DMS114 treated with DMSO at 0.1 percent for 48 hours (cell line): ENCODE results near the gene EPG5.
"Not testable (repeated sequence)": the region's sequence is repeated elsewhere in the genome, so short reads cannot be mapped to it uniquely, and the experiment has no call there.

ENCODE experiments used
- DNase-seq: peaks from one replicate; lab custom pipeline; 2025; ENCODE audit not compliant: unreplicated experiment; lab: John Stamatoyannopoulos, UW

EPG5 gene

DNA sequence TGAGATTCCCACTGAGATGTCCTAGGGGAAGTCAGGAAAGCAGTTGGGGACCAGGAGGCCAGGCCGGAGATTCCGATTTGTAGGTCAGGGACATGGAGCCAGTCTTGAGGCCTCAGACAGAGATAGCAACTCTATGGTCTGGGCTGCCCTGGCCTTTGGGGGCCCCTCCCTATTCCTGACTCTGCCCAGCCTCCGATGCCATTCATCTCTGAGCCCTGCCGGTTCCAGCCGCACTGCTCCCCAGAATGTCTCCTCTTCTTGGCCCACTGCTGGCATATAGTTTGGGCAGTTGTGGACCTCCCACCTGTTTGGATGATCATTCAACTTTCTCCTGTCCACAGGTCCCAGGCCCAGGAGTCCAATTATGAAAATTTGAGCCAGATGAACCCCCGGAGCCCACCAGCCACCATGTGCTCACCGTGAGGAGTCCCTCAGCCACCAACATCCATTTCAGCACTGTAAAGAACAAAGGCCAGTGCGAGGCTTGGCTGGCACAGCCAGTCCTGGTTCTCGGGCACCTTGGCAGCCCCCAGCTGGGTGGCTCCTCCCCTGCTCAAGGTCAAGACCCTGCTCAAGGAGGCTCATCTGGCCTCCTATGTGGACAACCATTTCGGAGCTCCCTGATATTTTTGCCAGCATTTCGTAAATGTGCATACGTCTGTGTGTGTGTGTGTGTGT lies 125.2 kb downstream of the EPG5 start:
- no peak for DNase-seq

DNA sequence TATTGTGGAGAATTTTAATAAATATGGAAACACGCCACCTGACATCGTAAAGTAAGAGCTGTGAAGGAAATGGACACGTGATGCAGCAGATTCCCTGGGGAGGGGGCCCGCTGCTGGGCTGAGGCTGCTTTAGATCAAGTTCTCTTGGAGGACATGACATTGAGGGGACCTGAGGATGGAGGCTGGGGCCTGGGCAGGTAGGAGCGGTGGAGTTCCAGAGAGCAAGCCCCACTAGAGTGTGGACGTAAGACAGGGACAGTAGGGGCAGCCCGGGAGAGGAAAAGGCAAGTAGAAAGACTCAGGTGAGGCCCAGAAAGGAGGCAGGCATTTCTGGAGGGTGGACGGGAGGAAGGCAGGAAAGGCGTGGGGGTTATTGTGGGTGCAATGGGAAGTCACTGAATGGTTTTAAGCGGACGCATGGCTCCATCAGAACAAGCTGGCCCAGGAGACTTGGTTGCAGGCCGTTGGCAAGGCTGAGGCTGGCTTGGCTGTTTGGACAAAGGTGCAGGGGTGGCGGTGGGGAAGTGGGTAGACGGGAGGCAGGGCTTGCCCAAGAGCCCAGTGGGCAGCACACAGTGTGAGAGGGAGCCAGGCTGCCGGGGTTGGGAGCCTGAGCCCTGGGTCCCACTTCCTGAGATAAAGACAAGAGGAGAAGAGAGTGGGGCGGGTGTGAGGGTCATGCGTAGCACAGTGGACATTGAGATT lies 125.9 kb downstream of the EPG5 start:
- no peak for DNase-seq

DNA sequence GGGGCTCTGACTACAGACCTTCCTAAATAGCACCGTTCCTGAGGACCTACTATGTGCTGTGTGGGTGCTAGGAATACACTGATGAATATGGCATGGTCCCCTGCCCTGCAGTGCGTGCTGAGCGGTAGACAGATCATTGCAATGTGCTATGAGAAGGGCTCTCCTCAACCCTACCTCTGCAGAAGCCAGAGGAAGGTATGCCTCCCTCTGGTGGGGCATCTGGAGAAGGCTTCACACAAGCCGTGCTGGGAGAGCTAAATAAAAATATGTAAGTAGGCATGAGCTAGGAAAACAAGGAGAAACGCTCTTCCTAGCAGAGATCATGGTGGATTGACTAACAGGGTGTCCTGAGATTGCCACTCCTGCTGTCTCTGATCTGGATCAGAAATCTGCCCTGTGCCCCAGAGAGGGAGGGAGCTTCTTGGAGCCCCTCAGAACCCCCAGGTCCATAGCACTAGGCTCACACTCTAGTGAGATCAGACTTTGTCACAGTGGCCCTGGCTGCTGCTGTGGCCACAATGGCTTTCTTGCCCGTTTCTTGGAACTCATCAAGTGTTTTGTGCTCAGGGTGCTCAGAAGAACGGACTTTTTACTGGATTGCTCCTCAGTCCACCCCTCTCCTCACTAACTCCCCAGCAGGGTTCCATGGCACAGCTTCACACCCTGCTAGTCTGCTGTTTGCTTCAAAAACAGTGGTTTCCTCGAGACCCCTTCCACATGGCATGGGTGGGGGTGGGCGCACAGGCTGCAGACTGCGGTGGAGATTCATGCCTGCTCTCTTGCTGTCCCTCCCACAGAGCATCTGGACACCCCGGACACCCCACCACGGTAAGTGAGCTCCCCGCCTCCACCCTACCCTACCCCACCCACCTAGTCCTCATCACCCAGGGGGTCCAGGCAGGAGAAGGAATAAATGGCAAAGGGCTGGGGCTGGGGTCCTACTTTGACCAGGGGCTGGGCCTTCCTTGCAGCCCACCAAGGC lies 127.4 kb downstream of the EPG5 start:
- peak; percentile 42 for DNase-seq

DNA sequence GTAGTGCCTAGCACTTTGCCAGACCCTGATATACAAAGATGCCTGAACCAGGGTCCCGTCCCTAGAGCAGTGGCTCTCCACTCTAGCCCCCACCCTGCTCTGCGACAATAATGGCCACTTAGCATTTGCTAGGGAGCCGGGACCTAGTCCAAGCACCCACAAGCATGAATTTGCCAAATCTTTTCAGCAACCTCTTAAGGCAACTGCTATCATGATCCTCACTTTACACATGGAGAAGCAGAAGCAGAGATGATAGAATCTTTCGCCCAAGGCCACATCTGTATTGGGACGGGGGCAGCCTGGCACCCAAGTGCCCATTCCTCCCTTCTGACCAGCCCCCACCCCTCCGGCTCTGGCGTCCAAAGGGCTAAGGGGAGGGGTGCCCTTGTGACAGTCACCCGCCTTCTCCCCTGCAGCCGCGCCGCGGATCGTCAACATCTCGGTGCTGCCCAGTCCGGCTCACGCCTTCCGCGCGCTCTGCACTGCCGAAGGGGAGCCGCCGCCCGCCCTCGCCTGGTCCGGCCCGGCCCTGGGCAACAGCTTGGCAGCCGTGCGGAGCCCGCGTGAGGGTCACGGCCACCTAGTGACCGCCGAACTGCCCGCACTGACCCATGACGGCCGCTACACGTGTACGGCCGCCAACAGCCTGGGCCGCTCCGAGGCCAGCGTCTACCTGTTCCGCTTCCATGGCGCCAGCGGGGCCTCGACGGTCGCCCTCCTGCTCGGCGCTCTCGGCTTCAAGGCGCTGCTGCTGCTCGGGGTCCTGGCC lies 128.6 kb downstream of the EPG5 start:
- DNase-seq = no peak

DNA sequence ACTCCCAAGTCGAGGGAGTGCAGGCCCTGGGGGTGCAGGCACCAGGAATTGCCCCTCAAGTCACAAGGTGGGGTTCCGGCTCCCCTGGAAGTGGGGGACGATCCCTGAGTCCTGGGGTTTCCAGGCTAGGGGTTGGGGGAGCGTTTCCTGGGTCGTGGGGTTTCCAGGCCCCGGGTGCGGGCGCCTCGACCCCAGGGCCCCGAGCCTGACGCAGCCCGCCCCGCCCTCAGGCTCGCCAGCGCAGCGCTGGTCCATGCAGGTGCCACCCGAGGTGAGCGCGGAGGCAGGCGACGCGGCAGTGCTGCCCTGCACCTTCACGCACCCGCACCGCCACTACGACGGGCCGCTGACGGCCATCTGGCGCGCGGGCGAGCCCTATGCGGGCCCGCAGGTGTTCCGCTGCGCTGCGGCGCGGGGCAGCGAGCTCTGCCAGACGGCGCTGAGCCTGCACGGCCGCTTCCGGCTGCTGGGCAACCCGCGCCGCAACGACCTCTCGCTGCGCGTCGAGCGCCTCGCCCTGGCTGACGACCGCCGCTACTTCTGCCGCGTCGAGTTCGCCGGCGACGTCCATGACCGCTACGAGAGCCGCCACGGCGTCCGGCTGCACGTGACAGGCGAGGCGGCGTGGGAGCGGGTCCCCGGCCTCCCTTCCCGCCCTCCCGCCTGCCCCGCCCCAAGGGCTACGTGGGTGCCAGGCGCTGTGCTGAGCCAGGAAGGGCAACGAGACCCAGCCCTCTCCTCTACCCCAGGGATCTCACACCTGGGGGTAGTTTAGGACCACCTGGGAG lies 129.7 kb downstream of the EPG5 start:
- no peak for DNase-seq

DNA sequence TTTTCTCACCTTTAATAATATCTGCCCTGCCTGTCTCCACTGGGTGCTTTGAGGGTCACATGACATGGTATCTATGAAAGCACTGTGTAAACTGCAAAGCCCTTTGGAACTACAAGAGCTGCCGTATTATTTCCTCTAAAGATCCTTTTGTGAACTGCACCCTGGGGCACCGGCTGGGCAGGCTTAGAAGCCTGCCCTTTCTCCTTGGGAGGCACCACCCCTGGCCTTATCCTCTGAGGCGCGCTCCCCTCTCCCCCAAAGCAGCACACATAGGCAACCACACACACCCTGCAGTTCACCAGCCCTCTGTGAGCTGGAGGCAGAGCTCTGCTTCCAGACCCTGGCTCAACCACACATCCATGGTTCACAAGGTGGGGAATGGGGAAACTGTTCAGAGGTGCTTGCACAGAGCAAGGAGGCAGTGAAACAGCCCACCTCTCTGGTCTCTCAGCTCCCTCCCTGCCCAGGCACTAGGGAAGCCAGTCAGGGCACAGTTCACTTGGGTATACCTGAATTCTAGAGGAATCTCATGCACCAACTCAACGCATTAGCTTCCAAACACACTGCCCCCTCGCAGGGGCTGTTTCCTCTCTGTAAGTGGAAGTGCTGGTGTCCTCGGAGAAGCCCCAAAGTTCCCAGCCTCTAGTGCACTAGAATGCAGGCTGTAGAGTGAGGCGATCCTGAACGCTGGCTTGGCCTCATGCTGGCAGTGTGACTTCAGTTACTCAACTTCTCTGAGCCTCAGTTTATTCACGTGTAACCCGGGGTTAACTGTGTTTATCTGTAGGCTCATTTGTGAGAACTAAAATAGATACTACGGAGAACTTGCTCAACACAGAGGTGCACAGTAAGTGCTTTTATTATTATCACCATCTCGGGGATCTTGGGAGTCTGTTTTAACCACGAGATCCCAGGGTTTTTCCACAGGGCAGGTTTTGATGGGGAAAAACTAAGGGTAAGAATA lies 130.6 kb downstream of the EPG5 start:
- DNase-seq = no peak

DNA sequence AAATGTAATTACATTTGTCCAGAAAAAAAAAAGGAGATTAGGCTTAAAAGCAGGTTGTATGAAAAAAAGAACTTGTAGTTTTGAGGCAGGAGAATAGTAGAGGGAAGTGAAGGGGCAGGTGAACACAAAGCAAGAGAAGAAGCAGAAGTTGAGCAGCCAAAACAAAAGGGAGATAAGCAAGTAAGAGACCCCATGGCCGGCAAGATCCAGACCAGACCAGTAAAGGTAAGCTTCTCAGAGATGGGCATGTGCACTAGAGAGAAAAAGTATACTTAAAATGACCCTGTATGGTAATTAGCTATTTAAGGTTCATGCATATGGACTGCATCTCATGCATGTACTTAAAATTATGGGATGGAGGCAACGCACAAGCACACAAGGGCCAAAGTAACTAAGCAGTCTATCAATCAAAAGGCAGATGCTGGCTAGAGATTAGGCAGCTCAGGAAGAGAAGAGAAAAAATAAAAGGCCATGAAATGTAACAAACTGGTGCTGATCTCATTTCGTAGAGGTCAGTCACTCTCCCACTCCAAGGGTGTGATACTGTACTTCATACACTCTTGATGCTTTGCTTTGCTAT lies 132.0 kb downstream of the EPG5 start:
- no peak for DNase-seq

DNA sequence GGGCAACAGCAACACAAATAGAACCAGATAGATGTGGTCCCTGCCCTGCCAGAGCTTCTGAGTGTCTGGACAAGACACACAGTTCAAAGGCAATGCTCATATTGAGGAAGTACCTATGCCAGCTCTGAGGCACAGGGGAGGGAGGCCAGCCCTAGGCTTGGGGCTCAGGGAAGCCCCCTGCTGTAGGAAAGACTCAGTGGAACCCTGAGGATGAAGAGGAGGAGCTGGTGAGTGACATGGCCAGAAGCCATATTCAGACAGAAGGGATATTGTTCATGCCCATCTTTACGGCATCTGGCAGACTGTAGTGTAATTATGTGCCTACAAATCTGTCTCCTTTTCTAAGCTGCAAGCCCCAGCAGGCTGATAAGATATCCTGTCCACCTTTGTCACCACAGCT lies 132.8 kb downstream of the EPG5 start:
- DNase-seq = no peak

DNA sequence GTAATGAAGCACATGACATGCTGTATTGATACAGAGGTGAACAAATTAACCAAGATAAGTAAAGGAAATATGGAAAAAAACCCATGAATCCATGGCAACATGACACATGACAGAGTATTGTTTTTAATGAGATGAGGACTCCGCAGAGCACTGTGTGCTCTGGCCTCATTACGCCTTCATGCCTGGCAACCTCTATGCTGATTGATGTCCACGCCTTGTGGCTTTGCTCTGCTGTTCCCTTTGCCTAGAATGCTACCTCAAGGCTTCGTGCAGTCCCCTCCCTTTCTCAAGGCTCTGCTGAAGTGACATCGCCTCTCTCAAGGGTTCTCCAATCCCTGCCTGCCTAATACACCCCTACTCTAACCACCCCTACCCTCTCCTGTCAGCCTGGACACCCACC lies 133.3 kb downstream of the EPG5 start:
- DNase-seq = no peak

DNA sequence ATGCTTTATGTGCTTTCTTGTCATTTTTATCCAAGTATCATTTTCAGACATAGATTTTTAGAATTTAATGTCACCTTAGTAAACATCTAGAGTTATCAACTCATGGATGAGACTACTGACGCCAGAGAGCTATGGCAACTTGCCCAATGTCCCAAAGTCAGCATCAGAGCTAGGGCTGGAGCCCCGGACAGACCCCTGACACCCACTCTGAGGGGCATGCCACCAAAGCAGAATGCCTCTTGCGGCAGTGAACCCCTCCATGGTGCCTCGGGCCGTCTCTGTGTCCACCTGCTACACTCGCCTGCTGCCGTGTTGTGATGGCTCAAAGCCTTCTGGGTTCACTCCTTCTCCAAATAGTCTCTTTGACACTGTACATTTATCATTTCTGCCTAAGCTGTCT lies 136.2 kb downstream of the EPG5 start:
- DNase-seq = no peak

DNA sequence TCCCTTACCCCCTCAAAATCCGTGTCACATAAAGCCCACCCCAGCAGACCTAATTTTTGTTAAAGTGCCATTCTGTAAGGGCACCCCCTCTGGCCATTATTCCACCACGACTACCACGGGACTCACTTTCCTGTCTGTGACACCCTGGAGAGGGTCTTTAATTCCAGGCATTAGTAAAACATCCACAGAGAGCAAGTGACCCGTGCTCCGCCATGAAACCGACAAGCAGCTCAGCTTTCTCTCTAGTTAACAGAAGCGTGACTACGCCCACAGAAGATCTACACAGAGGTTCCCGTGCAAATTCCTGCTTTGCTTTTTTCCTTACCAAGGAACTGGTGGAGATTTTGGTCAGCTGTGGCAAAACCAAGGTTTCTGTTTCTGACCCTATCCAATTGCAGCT lies 137.3 kb downstream of the EPG5 start:
- DNase-seq = no peak

DNA sequence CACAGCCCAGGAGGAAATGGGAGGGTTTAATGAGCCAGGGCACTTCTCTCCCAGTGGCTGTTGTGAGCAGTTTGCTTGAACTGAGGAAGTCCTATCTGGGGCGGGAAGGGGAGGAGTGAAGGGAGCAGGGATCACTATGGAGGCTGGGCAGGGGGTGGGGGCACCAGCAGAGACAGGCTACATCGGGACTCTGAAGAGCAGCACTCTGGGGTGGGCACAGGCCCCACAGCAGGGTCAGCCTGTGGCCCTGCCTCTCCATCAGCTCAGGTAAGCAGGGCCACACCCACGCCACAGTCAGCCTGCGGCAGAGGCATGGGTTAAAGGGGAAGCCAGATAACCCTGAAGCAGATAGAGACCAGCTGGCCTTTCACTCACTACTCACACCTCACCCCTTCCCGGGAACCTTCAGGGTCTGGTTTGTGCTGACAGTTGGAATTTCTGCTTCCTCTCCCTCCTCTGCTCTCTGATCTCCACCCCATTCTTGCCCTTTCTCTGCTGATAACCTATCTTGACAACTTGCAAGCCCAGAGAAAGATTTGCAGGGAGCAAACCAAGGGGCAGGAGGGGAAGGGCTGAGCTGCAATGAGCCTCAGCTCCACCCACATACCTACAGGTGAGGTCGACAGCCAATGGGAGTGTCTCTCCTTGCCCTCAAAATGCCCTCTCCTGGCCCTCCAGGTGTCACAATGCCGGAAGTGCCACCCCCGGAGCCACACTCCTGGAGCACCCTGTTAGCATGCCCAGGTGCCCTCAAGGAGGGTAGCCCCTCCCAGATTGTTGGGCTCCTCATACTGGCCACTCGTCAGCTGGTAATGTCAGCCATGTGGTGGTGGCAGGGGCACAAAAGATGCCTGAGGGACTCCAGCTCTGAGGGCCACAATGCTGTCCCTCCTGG lies 138.0 kb downstream of the EPG5 start:
- no peak for DNase-seq

DNA sequence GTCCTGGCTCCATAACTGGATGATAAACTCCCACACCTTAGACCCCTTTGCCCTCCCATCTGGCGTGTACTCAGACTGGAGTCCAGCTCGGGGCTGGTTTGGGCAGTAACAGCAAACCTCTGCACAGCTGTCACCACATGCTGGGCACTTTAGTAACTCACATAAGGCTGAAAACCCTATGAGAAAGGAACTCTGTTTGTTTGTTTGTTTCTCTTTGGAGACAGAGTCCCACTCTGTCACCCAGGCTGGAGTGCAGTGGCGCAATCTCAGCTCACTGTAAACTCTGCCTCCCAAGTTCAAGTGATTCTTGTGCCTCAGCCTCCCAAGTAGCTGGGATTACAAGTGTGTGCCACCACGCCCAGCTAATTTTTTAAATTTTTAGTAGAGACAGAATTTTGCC lies 140.4 kb downstream of the EPG5 start:
- DNase-seq = not testable (repeated sequence)

DNA sequence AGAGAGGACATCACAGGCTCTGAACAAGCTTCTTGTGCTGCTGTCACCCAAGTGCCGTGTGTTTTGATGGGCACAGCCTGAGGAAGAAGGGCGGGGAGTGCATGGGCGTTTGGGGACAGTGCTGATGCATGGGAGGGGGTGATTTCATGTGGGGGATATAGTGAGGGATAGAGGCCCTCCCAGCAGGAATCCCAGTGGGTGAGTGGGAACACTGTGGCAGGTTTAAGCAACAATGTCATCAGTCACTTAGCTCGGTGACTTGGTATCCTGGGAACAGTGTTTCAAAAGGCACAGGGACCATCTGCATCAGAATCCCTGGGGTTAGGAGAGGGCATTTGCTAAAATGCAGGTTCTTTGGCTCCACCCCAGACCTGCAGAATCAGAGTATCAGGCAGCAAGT lies 141.0 kb downstream of the EPG5 start:
- DNase-seq = no peak

DNA sequence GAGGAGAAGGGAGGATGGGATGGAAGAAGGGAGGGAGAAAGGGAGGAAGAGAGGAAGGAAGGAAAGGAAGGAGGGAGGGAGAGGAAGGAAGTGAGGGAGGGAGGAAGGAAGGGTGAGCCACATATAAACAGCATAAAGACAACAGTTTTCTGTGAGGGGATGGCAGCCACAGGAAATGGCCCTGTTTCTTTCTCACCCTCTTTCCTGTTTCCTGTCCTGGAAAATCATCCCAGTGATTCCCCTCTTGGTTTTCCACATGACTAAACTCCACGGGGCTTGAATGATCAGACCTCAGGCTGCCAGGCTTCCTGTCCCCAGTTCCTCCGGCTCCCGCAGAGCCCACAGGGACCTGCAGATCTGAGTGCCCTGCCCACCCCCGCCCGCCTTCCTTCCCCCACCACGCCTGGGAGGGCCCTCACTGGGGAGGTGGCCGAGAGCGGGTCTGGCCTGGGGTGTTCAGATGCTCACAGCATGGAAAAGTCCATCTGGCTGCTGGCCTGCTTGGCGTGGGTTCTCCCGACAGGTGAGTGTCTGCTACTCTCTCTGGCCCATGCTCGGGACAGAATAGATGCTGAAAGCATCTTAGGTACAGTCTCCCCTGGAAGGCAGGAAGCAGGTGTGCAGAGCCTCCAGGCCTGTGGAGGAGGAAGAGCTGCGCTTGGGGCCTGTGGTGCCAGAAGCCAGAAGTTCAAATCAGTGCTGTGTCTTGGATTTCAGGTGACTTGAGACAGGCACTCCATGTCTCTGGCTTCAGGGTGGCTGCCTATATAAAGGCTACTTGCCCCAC lies 141.7 kb downstream of the EPG5 start, which contains the start of gene SIGLEC15:
Gene SIGLEC15 (plus strand): TSS at position 418 of the 787 bp plus-strand sequence. CDS start 54 bp downstream, at position 472.
- no peak for DNase-seq

DNA sequence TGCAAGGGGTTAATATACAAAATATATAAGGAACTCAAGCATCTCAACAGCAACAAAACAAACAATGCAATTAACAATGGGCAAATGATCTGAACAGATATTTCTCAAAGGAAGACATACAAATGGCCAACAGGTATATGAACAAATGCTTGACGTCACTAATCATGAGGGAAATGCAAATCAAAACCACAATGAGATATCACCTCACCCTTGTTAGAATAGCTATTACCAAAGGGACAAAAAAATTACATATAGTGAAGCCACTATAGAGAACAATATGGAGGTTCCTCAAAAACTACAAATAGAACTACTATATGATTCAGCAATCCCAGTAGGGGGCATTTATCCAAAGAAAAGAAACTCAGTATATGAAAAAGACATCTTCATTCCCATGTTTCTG lies 145.4 kb downstream of the EPG5 start:
- DNase-seq = no peak

DNA sequence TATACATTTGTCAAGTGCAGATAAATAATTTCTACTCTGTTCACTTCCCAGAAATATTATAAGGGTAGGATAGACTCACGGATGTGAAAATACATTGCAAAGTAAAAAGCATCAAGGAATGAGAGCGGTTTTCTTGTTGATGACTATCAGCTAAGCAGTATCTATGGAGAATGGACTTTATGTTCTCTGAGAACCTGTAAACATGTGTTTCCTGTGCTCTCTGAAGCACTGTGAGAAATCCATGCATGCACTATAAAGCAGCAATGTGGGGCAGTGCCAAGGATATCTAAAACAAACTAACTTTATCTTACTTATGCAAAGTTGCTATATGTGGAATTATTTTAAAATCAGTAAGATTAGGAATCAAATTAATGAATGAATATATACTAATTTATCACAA lies 146.1 kb downstream of the EPG5 start:
- DNase-seq = no peak
